ENCODE measurements around the gene NR0B1.

NR0B1 gene

GRCh38 chrX:30262763-30263162 lies 46.4 kb downstream of the NR0B1 start:
- DNase-seq, result no peak

DNA sequence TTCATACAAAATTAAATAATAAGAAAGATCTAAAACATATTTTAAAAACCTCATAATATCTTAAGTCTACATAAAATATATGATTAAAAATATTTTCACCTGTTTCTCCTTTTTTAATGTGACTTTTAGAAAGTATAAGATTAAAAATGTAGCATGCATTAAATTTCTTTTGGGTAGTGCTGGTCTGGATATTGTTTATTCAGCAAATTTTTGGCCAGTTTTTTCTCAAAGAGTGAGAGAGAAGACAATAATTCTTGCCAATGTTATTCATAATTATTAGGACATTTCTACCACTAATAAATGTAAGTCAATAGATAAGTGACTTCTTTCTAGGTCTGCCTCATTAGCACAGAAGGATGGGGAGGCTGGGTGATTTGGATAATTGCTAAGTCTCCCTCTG lies 48.2 kb downstream of the NR0B1 start:
- DNase-seq, result no peak

DNA sequence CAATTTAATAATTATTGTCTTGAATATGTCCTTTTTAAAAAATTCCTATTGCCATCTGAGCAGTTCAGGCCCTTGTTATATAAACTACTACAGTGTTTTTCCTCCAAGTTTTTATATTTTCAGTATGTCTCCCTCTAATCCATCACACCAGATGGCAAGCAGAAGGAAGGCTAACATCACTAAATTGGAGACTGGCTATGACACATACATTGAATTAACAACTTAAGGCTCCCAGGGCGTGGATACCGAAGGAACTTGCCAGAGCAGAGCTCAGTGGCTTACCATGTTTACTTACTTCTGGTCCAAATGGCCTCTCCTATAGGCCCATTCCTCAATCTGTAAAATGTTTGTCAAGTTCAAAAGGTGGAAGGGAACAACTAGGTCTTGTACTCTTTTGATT lies 49.3 kb downstream of the NR0B1 start:
- DNase-seq, result no peak
